ENCODE results near the gene CYP27B1. TPM values are rescaled to one million over a fixed set of nuclear protein-coding genes. Genes with fewer than 3 reads are reported as not detected.

CYP27B1 gene
- total RNA-seq, 1 donor from 2014 or later: not detected

Small RNAs within 50 kb of the gene (small RNA-seq; reads per million reads assigned to genes)
- not detected for gene RNU6-1083P

Other genes with a start within 250 kb of the CYP27B1 start
- 4.9 TPM for gene DDIT3, start 246.6 kb downstream of the CYP27B1 start, total RNA-seq
- 1.2 TPM for gene MBD6, start 244.3 kb downstream of the CYP27B1 start, total RNA-seq
- 136 TPM for gene DCTN2, start 219.9 kb downstream of the CYP27B1 start, total RNA-seq
- 42.8 TPM for gene KIF5A, start 217.0 kb downstream of the CYP27B1 start, total RNA-seq
- 11.0 TPM for gene PIP4K2C, start 175.9 kb downstream of the CYP27B1 start, total RNA-seq
- 51.4 TPM for gene DTX3, start 162.3 kb downstream of the CYP27B1 start, total RNA-seq
- 38.3 TPM for gene ARHGEF25, start 155.6 kb downstream of the CYP27B1 start, total RNA-seq
- 37.5 TPM for gene B4GALNT1, start 133.9 kb downstream of the CYP27B1 start, total RNA-seq
- 151 TPM for gene OS9, start 72.9 kb downstream of the CYP27B1 start, total RNA-seq
- 25.7 TPM for gene AGAP2, start 28.3 kb downstream of the CYP27B1 start, total RNA-seq
- 38.3 TPM for gene TSPAN31, start 22.0 kb downstream of the CYP27B1 start, total RNA-seq
- 51.4 TPM for gene CDK4, start 14.8 kb downstream of the CYP27B1 start, total RNA-seq
- gene MARCHF9, start 12.0 kb downstream of the CYP27B1 start, total RNA-seq: 17.5 TPM
- gene METTL1, start 5.0 kb upstream of the CYP27B1 start, total RNA-seq: 1.2 TPM
- 1.2 TPM for gene EEF1AKMT3, start 5.5 kb upstream of the CYP27B1 start, total RNA-seq
- gene TSFM, start 15.7 kb upstream of the CYP27B1 start, total RNA-seq: 30.2 TPM
- gene AVIL, start 51.7 kb upstream of the CYP27B1 start, total RNA-seq: 1.6 TPM
- gene CTDSP2, start 79.7 kb upstream of the CYP27B1 start, total RNA-seq: 14.7 TPM
- 6.1 TPM for gene ATP23, start 174.5 kb upstream of the CYP27B1 start, total RNA-seq